K562 (cell line): ENCODE data around the gene KLHL22.

Experiments
- CEBPB ChIP-seq: fragments of 450-650 bp; IDR thresholded peaks from 2 replicates; pipeline ENCODE4 v1.6.1; 2016; ENCODE audit warnings: missing genetic modification characterization, missing compliant biosample characterization
- NCOR1 ChIP-seq: fragments of 450-650 bp; IDR thresholded peaks from 2 replicates; pipeline ENCODE4 v1.6.1; 2016; ENCODE audit warnings: mild to moderate bottlenecking, moderate library complexity
- ZKSCAN1 ChIP-seq: fragments of 150-350 bp; IDR thresholded peaks from 2 replicates; pipeline ENCODE4 v1.6.1; 2016; ENCODE audit warnings: low read depth, low read length
- ZNF354B ChIP-seq: fragments of 250-450 bp; sonication (Bioruptor Pico); IDR thresholded peaks from 2 replicates; pipeline ENCODE4 v1.4.0; 2020
- TF ChIP-seq, protein P1 (sequence below), 3 experiments: IDR thresholded peaks in 2 of 3; conservative IDR thresholded peaks in 1 of 3; 2 replicates each; pipeline ENCODE4 v1.5.1; 2011 to 2012; ENCODE audit warnings: low read length in 3 of 3, mild to moderate bottlenecking in 3 of 3, control low read depth in 2 of 3, improper control_type of control experiment in 1 of 3, inconsistent platforms in 1 of 3, low read depth in 1 of 3, mixed read lengths in 1 of 3, moderate library complexity in 1 of 3; ENCODE audit not compliant: insufficient read depth in 2 of 3

DNA sequence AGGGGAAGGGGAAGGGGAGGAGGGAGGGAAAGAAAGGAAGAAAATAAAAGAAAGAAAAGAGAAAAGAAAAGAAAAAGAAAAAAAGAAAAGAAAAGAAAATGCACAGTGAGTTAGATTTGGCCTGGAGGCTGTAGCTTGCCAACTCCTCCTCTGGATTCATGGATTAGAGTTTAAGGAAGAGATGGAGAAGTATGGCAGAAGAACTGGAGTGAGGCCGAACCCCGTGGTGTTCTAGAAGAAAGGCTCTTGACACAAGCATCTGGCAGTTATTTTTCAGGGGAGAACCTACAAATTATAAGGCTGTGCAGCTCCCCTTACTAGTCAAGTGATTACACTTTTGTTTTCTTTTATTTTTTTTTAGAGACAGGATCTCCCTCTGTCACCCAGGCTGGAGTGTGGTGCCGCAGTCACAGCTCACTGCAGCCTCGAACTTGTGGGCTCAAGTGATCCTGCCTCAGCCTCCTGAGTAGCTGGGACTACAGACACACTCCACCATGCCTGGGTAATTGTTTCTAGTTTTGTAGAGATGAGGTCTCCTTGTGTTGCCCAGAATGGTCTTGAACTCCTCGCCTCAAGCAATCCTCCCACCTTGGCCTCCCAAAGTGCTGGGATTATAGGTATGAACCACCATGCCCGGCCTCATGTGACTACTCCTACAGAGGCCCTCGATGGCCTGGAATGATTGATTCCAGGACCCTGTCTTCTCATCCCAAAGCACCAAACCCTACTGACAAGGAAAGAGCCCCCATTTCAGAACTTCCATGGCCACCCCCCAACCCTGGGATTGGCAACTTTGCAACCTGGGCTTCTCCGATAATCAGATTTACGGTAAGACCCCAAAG lies 82.2 kb downstream of the KLHL22 start:
- no peak for TF ChIP-seq ZNF354B (CRISPR knock-in tag)
- no peak for TF ChIP-seq NCOR1
- TF ChIP-seq CEBPB (tag), result no peak
- TF ChIP-seq, protein P1, sequence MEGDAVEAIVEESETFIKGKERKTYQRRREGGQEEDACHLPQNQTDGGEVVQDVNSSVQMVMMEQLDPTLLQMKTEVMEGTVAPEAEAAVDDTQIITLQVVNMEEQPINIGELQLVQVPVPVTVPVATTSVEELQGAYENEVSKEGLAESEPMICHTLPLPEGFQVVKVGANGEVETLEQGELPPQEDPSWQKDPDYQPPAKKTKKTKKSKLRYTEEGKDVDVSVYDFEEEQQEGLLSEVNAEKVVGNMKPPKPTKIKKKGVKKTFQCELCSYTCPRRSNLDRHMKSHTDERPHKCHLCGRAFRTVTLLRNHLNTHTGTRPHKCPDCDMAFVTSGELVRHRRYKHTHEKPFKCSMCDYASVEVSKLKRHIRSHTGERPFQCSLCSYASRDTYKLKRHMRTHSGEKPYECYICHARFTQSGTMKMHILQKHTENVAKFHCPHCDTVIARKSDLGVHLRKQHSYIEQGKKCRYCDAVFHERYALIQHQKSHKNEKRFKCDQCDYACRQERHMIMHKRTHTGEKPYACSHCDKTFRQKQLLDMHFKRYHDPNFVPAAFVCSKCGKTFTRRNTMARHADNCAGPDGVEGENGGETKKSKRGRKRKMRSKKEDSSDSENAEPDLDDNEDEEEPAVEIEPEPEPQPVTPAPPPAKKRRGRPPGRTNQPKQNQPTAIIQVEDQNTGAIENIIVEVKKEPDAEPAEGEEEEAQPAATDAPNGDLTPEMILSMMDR (IDR thresholded peaks at IDR 0.05 in 2 of 3, conservative IDR thresholded peaks at IDR 0.05 in 1 of 3; ENCODE audit: insufficient read depth in 2 of 3, low read depth in 1 of 3, low read length in 3 of 3), result peak in 1 of 3 experiments; percentile 5; a peak in 1 of 6 replicates
- TF ChIP-seq ZKSCAN1, result no peak
